RWPE1 (cell line): ENCODE measurements around the gene OR2C3.

Experiments
- CTCF ChIA-PET: fragments of 350-600 bp; sonication (Branson Sonifier 250); formaldehyde crosslinking; extraction: SDS; loops from one replicate; lab custom pipeline; 2021; lab: Yijun Ruan, JAX
- POLR2A ChIA-PET: fragments of 400-600 bp; formaldehyde crosslinking; extraction: SDS; loops from one replicate; lab custom pipeline; 2020; ENCODE audit warnings: antibody characterized with exemption; ENCODE audit not compliant: low non-redundant PET; lab: Yijun Ruan, JAX
- DNase-seq: peaks from one replicate; pipeline ENCODE4 v3.0.0; 2012; ENCODE audit warnings: low spot score
- H3K27ac ChIP-seq: fragments of 450-650 bp; 2 replicates; pipeline ENCODE4 v1.5.1; 2017
- CTCF ChIP-seq: fragments of 450-650 bp; conservative IDR thresholded peaks from 2 replicates; pipeline ENCODE4 v1.5.1; 2017; ENCODE audit warnings: low read depth, mild to moderate bottlenecking

Gene OR2C3

GRCh38 chr1:247561711-247562110 lies 25.5 kb upstream of the OR2C3 start:
- DNase-seq: no peak
- CTCF ChIA-PET: no interaction called here
- H3K27ac ChIP-seq: no peak overlapping the region
- POLR2A ChIA-PET: no interaction called here
- no peak for TF ChIP-seq CTCF

GRCh38 chr1:247557926-247558674 lies 21.9 kb upstream of the OR2C3 start:
- POLR2A ChIA-PET: no interaction called here
- TF ChIP-seq CTCF: no peak
- CTCF ChIA-PET: interaction anchor here (0.5 kb wide), 1 partner anchor 23 kb away, joined by 3 read pairs; no protein-coding TSS in a partner anchor

GRCh38 chr1:247552231-247552630 lies 16.0 kb upstream of the OR2C3 start:
- H3K27ac ChIP-seq: no peak overlapping the region
- TF ChIP-seq CTCF: no peak
- no peak for DNase-seq
- ChIA-PET POLR2A (no interaction called here), CTCF (no interaction called here)

More at GRCh38 chr1:247557926-247558674, 21.9 kb upstream of the OR2C3 start:
- H3K27ac ChIP-seq: no peak overlapping the region
- DNase-seq: no peak

- CTCF ChIA-PET: no interaction called here
- no peak for DNase-seq
- no peak for TF ChIP-seq CTCF
- POLR2A ChIA-PET: no interaction called here
- H3K27ac ChIP-seq: no peak overlapping the region
These were observed 15.5 kb upstream of the OR2C3 start for GRCh38 chr1:247551721-247552120.

- no peak within 1 kb of the TSS for H3K27ac ChIP-seq
- DNase-seq: no peak
- TF ChIP-seq CTCF: no peak
- ChIA-PET CTCF (no interaction called here), POLR2A (no interaction called here)
These were observed 12.5 kb upstream of the OR2C3 start, which contains the start of gene GCSAML for GRCh38 chr1:247548769-247549182. Gene GCSAML (plus strand): TSS chr1:247549134. CDS start chr1:247549192, 58 bp downstream.

GRCh38 chr1:247548092-247548491 lies 11.9 kb upstream of the OR2C3 start:
- ChIA-PET CTCF (no interaction called here), POLR2A (no interaction called here)
- no peak overlapping the region for H3K27ac ChIP-seq
- no peak for DNase-seq
- TF ChIP-seq CTCF: no peak
